Erythroblast (primary cell): Measurements from ENCODE around the gene TMPRSS11A.

Experiments
- GATA1 ChIP-seq: IDR thresholded peaks from 2 replicates; pipeline ENCODE4 v1.6.1; 2011; ENCODE audit warnings: low read depth, mild to moderate bottlenecking, control low read depth, low read length, moderate library complexity
- POLR2A ChIP-seq: IDR thresholded peaks from 2 replicates; pipeline ENCODE4 v1.6.1; 2011; ENCODE audit warnings: mild to moderate bottlenecking, low read length

DNA sequence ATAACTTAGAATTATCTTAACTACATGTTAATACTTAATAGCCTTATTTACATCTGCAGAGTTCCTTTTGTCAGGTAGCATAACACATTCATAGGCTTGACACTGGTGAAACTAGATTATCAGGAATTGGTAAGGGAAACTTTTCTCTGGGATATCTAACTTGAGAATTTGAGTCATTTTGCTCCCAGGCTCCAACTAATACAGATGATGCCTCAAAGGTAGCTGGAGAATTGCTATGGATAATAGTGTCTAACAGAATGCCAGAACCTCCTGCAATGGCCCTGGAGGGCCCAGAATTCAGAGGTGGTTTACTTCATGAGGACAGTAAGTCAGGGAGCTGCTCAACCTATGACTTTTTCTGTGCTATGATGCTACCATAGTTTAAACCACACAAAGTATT, 65.6 kb downstream of the TMPRSS11A start:
- no peak for TF ChIP-seq POLR2A
- TF ChIP-seq GATA1: no peak
